Right kidney (tissue), 1 donor: ENCODE results near the gene NLRP6.
A peak's percentile ranks its signal among the peaks of the same experiment; 100 is the strongest.

Experiments
- DNase-seq: peaks from one replicate; pipeline ENCODE4 v3.0.0-alpha.2; 2016

Gene NLRP6

GRCh38 chr11:282171-282570 lies 4.0 kb downstream of the NLRP6 start:
- peak; percentile 1 for DNase-seq

- DNase-seq = peak; percentile 12
These were observed 4.6 kb downstream of the NLRP6 start for GRCh38 chr11:282630-283360.

GRCh38 chr11:283405-284104 lies 5.3 kb downstream of the NLRP6 start:
- DNase-seq = peak; percentile 2

- DNase-seq = peak; percentile 42
These were observed 6.2 kb downstream of the NLRP6 start for GRCh38 chr11:284105-285020.

GRCh38 chr11:285021-285893 lies 7.0 kb downstream of the NLRP6 start:
- DNase-seq = peak; percentile 9

- no peak for DNase-seq
These were observed 7.7 kb downstream of the NLRP6 start for GRCh38 chr11:285894-286220.

- peak; percentile 30 for DNase-seq
These were observed 9.0 kb downstream of the NLRP6 start for GRCh38 chr11:286977-287820.

GRCh38 chr11:287821-288477 lies 9.7 kb downstream of the NLRP6 start:
- no peak for DNase-seq

- peak; percentile 80 for DNase-seq
These were observed 10.5 kb downstream of the NLRP6 start, which contains the start of gene PGGHG for GRCh38 chr11:288478-289397. PGGHG (plus strand) TSS chr11:289126; CDS start chr11:289817, 691 bp downstream.

- no peak for DNase-seq
These were observed 11.1 kb downstream of the NLRP6 start for GRCh38 chr11:289398-289711.

GRCh38 chr11:289712-290620 lies 11.8 kb downstream of the NLRP6 start:
- DNase-seq = peak; percentile 42

GRCh38 chr11:290621-291231 lies 12.5 kb downstream of the NLRP6 start:
- DNase-seq = peak; percentile 7

- peak; percentile 3 for DNase-seq
These were observed 13.3 kb downstream of the NLRP6 start for GRCh38 chr11:291281-292210.

GRCh38 chr11:292211-293121 lies 14.3 kb downstream of the NLRP6 start:
- DNase-seq = no peak

GRCh38 chr11:293271-293851 lies 15.2 kb downstream of the NLRP6 start:
- DNase-seq = no peak
